Caco-2 (cell line): ENCODE results near the gene SMG9. TPM values are rescaled to one million over a fixed set of nuclear protein-coding genes. Genes with fewer than 3 reads are reported as not detected.
"Not testable (repeated sequence)": the region's sequence is repeated elsewhere in the genome, so short reads cannot be mapped to it uniquely, and the experiment has no call there.

Experiments
- BruUV-seq: library from RNA; stranded (reverse); fragments of 400-500 nt; replicated peaks from 2 replicates; lab custom pipeline; 2021; lab: Mats Ljungman, UMichigan
- CTCF ChIA-PET: fragments of 300-600 bp; sonication (Branson Sonifier 250); formaldehyde crosslinking; loops from one replicate; lab custom pipeline; 2022; ENCODE audit warnings: antibody characterized with exemption; lab: Charles Lee
- POLR2A ChIA-PET: fragments of 300-600 bp; sonication (Branson Sonifier 250); formaldehyde crosslinking; loops from one replicate; lab custom pipeline; 2022; ENCODE audit warnings: antibody characterized with exemption; lab: Charles Lee
- DNase-seq, 2 experiments: peaks; one replicate each; pipeline versions ENCODE4 v3.0.0 to v3.0.0-alpha.2; 2020 to 2022
- H3K27me3 ChIP-seq: replicated peaks from 2 replicates; pipeline ENCODE4 v1.6.0; 2011; ENCODE audit warnings: low read length; ENCODE audit not compliant: control insufficient read depth, insufficient read depth
- H3K36me3 ChIP-seq: 2 replicates; pipeline ENCODE4 v1.5.1; 2011; ENCODE audit warnings: low read length; ENCODE audit not compliant: control insufficient read depth, insufficient read depth
- H3K4me1 ChIP-seq: fragments of 250-450 bp; sonication (Bioruptor Pico); 2 replicates; pipeline ENCODE4 v1.5.1; 2020; ENCODE audit warnings: mild to moderate bottlenecking
- H3K4me3 ChIP-seq: 2 replicates; pipeline ENCODE4 v1.5.1; 2011; ENCODE audit warnings: low read depth, mild to moderate bottlenecking, control low read depth, low read length
- H3K9me3 ChIP-seq: fragments of 250-450 bp; sonication (Bioruptor Pico); 2 replicates; pipeline ENCODE4 v1.5.1; 2020; ENCODE audit warnings: mild to moderate bottlenecking, moderate library complexity
- H3K27ac Mint-ChIP-seq: one replicate; pipeline ENCODE4 v1.8.0; 2022; ENCODE audit warnings: mixed read lengths; ENCODE audit not compliant: unreplicated experiment
- H3K27me3 Mint-ChIP-seq: one replicate; pipeline ENCODE4 v1.8.0; 2022; ENCODE audit warnings: mixed read lengths; ENCODE audit not compliant: insufficient read depth, unreplicated experiment
- H3K36me3 Mint-ChIP-seq: one replicate; pipeline ENCODE4 v1.8.0; 2022; ENCODE audit warnings: mild to moderate bottlenecking, mixed read lengths; ENCODE audit not compliant: insufficient read depth, unreplicated experiment
- H3K4me1 Mint-ChIP-seq: one replicate; pipeline ENCODE4 v1.8.0; 2022; ENCODE audit warnings: low read depth, mixed read lengths; ENCODE audit not compliant: unreplicated experiment
- H3K4me3 Mint-ChIP-seq: one replicate; pipeline ENCODE4 v1.8.0; 2022; ENCODE audit warnings: mild to moderate bottlenecking, moderate library complexity, mixed read lengths; ENCODE audit not compliant: unreplicated experiment
- H3K9me3 Mint-ChIP-seq: one replicate; pipeline ENCODE4 v1.8.0; 2022; ENCODE audit warnings: mixed read lengths; ENCODE audit not compliant: unreplicated experiment
- intact Hi-C: fragments of 100-400 bp; cut with micrococcal nuclease; formaldehyde crosslinking; loops from one replicate; pipeline ENCODE4 v1.10.0; 2022; ENCODE audit not compliant: unreplicated experiment
- total RNA-seq: library from RNA; stranded (reverse); gene quantifications from 2 replicates; pipeline ENCODE4 v1.2.3, GENCODE V29; 2022
- TF ChIP-seq, protein P1 (sequence below), 2 experiments: fragments of 200-600 bp in 1 of 2; IDR thresholded peaks; 1 replicate in 1 of 2; 2 replicates in 1 of 2; pipeline versions ENCODE4 v1.5.1 to v1.8.0; 2011 to 2022; ENCODE audit warnings: antibody characterized with exemption in 1 of 2, control low read depth in 1 of 2, inconsistent platforms in 1 of 2, low read depth in 1 of 2, low read length in 1 of 2, mild to moderate bottlenecking in 1 of 2, moderate library complexity in 1 of 2; ENCODE audit not compliant: insufficient read depth in 1 of 2, severe bottlenecking in 1 of 2, unreplicated experiment in 1 of 2

SMG9 gene
- total RNA-seq, 1 experiment from 2014 or later, result 87.6 TPM

DNA sequence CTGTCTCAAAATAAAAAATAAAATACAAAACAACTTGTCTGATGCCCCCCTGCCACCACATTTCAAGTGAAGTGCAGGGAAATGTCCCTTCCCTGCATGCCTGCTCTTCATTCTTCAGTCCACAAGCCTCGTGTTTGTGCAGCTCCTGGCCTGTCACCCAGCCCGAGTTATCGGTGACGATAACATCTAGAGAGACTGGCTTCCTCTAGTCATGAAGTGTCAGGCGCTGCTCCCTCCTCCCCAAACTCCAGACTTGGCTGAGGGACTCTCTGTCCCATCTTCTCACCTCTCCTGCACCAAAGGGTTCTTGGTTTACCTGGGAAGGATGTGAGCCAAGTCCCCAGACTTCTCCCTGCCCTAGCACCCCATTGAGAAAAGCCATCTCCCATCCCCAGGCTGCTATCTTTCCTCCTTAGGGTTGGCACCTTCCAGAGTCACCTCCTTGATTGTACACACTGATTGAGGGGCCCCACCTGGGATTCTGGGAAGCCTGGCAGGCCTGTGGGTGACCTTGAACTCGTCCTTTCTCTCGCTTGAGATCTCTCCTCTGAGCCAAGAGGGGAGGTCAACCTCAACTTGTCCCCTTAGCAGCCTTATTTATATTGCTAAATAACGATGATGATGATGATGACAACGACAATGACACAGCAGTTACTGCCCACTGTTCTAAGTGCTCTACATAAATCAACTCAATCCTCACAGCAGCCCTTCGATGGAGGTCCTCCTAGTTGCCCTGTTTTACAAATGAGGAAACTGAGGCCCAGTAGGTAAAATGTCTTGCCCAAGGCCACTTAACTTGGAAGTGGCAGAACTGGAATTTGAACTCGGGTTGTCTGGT, 71.7 kb downstream of the SMG9 start:
- H3K27me3 ChIP-seq, result no peaks in the 10 kb centered on the region
- no peaks in the 10 kb centered on the region for H3K27me3 Mint-ChIP-seq
- no peak overlapping the region for H3K4me3 ChIP-seq
- no peaks in the 10 kb centered on the region for H3K36me3 Mint-ChIP-seq
- H3K36me3 ChIP-seq, result no peaks in the 10 kb centered on the region
- no peak for DNase-seq
- no TSS peak for BruUV-seq
- H3K4me3 Mint-ChIP-seq, result no peak overlapping the region
- no peaks in the 10 kb centered on the region for H3K9me3 ChIP-seq
- POLR2A ChIA-PET, result no interaction called here
- CTCF ChIA-PET, result no interaction called here
- H3K4me1 ChIP-seq, result peaks cover 5% of the 10 kb centered on the region; the same call in 1 of the 2 replicates
- no peak overlapping the region for H3K27ac Mint-ChIP-seq
- H3K4me1 Mint-ChIP-seq, result peaks cover 5% of the 10 kb centered on the region
- intact Hi-C loops, result no loop called here
- TF ChIP-seq, protein P1, sequence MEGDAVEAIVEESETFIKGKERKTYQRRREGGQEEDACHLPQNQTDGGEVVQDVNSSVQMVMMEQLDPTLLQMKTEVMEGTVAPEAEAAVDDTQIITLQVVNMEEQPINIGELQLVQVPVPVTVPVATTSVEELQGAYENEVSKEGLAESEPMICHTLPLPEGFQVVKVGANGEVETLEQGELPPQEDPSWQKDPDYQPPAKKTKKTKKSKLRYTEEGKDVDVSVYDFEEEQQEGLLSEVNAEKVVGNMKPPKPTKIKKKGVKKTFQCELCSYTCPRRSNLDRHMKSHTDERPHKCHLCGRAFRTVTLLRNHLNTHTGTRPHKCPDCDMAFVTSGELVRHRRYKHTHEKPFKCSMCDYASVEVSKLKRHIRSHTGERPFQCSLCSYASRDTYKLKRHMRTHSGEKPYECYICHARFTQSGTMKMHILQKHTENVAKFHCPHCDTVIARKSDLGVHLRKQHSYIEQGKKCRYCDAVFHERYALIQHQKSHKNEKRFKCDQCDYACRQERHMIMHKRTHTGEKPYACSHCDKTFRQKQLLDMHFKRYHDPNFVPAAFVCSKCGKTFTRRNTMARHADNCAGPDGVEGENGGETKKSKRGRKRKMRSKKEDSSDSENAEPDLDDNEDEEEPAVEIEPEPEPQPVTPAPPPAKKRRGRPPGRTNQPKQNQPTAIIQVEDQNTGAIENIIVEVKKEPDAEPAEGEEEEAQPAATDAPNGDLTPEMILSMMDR (IDR thresholded peaks at IDR 0.05; ENCODE audit: insufficient read depth in 1 of 2, low read depth in 1 of 2, low read length in 1 of 2, severe bottlenecking in 1 of 2, unreplicated experiment in 1 of 2), result no peak
- no peaks in the 10 kb centered on the region for H3K9me3 Mint-ChIP-seq

DNA sequence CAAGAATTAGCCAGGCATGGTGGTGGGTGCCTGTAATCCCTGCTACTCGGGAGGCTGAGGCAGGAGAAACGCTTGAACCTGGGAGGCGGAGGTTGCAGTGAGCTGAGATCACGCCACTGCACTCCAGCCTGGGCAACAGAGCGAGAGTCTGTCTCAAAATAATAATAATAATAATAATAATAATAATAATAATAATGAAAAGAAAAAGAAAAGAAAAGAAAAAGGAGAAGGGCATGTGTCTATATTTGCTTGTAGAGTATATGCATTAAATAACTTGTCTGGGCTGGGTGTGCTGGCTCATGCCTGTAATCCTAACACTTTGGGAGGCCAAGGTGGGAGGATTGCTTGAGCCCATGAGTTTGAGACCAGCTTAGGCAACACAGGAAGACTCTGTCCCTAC, 72.5 kb downstream of the SMG9 start:
- H3K9me3 ChIP-seq, H3K4me1 Mint-ChIP-seq, H3K36me3 Mint-ChIP-seq, BruUV-seq, POLR2A ChIA-PET, H3K27me3 Mint-ChIP-seq, intact Hi-C loops, H3K27me3 ChIP-seq, DNase-seq, H3K4me3 ChIP-seq, H3K9me3 Mint-ChIP-seq, H3K4me1 ChIP-seq, CTCF ChIA-PET, H3K27ac Mint-ChIP-seq, H3K4me3 Mint-ChIP-seq, H3K36me3 ChIP-seq: not testable (repeated sequence)

DNA sequence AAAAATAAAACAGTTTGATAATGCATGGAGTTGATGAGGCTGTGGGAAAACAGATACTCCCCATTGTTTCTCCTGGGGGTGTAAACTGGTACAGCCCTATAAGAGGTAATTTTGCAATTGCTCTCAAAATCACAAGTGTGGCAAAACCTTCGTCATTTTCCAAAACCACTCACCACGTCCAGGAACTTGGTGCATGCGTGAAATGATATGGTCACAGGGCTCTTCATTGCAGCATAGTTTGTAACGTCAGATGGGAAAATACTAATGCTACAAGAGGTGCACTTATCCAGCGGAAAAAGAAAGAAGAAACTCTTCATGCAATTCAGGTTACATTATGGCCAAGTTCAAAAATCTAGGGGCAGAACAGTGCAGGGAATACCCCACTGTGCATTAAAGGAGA, 72.9 kb downstream of the SMG9 start:
- BruUV-seq, result no TSS peak
- CTCF ChIA-PET, result no interaction called here
- no peak overlapping the region for H3K27ac Mint-ChIP-seq

More for the DNA sequence above, 72.9 kb downstream of the SMG9 start:
- H3K4me3 Mint-ChIP-seq, result no peak overlapping the region
- POLR2A ChIA-PET, result no interaction called here
- Histone ChIP-seq H3K4me1 (peaks cover 5% of the 10 kb centered on the region; the same call in 1 of the 2 replicates), H3K9me3 (no peaks in the 10 kb centered on the region), H3K4me3 (no peak overlapping the region), H3K27me3 (no peaks in the 10 kb centered on the region), H3K36me3 (no peaks in the 10 kb centered on the region)
- intact Hi-C loops, result no loop called here
- H3K9me3 Mint-ChIP-seq, result no peaks in the 10 kb centered on the region
- H3K27me3 Mint-ChIP-seq, result no peaks in the 10 kb centered on the region
- TF ChIP-seq, protein P1 (IDR thresholded peaks at IDR 0.05; ENCODE audit: insufficient read depth in 1 of 2, low read depth in 1 of 2, low read length in 1 of 2, severe bottlenecking in 1 of 2, unreplicated experiment in 1 of 2), result no peak
- H3K36me3 Mint-ChIP-seq, result no peaks in the 10 kb centered on the region
- no peak for DNase-seq
- H3K4me1 Mint-ChIP-seq, result peaks cover 5% of the 10 kb centered on the region
